ENCODE results near the gene PRPS1L1. TPM values are rescaled to one million over a fixed set of nuclear protein-coding genes. Genes with fewer than 3 reads are reported as not detected.
A peak's percentile ranks its signal among the peaks of the same experiment; 100 is the strongest.

Gene PRPS1L1
- total RNA-seq, 2 experiments from 2014 or later, result not detected

DNA sequence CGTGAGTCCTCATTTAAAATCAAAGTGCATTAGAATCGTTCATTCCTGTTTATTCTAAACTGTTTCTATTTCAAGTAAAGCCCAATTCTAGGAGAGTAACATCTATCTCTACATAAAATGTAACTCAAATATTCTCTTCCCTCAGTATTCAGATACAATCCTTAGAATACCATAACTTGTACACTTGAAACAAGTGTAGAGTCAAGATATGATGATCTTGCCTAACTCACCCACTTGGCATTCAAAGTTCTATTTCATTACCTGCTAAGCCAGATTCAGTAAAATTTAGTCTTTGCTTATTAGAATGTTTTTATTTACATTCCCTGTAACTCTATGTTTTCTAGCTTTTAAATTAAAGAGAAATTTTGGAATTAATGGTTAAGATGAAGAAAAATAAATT lies 31.6 kb downstream of the PRPS1L1 start:
- Mint-ChIP-seq H3K4me3 (no peak overlapping the region), H3K27ac (no peak overlapping the region)
- no peak for ATAC-seq (ENCODE audit: low read depth)

DNA sequence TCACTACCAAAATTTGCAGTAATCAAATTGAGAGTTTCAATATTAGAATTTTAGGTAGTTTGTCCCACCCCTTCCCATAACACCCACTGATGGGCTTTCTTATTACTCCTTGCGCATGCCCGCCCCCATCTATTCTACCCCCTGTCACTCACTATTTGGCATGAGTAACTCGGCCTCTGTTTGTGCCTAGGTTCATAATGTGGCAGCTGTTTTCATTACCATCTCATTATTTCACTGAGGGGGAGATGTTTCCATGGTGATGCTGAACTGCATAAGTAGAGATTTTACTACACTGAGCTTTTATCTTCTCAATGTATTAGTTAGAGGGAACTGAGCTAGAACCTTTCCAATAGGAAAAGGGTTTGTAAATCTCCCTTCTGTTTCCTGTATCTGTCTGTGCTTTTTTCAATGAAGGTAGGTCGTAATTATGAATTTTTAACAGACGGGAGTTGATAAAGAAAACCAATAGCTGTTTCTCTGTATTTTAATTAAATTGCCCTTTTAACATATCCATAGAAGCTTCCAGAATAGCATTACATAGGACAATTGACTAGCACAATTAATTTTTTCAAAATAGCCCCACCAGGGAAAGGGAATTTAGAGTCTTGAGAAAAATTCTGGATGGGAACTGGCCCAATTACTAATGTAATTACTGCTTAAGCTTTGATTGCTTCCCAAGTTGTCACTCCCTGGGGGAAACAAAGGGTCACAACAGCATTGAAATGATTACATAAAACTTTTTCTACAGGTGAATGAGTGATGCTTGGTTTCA lies 33.4 kb downstream of the PRPS1L1 start:
- no peak for ATAC-seq (ENCODE audit: low read depth)
- POLR2A ChIA-PET, result no interaction called here

More for the DNA sequence above, 31.6 kb downstream of the PRPS1L1 start:
- no peak for DNase-seq
- Mint-ChIP-seq H3K4me1 (no peaks in the 10 kb centered on the region), H3K27me3 (peaks cover 7% of the 10 kb centered on the region), H3K36me3 (no peaks in the 10 kb centered on the region), H3K9me3 (no peaks in the 10 kb centered on the region)
- POLR2A ChIA-PET, result no interaction called here

DNA sequence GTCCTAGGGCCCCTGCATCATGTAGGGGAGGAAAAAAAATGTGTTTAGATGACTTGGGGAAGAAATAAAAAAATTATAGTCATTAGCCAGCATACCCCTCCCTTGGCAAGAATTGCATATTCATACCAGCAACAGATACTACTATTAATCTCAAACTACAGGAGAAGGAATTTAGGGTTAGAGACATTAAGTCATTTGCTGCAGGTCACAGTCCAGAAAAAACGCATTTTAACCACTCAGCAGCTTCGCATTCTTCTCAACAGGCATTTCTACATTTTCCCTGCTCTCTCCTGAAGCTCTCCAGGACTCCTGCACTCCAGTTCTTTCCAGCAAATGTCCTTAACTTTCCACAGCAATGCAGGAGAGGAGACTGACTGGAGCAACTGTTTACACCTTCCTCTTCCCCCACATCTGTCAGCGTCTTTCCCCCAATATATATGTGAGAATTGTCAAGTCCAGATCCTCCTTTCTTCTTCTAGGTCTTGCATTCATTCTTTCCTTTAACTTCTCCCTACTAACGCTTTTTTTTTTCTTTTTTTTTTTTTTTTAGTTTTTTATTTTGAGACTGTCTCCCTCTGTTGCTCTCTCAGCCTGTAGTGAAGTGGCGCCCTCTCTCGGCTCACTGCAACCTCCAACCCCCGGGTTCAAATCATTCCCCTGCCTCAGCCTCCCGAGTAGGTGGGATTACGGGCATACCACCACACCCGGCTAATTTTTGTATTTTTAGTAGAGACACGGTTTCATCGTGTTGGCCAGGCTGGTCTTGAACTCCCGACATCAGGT lies 35.6 kb downstream of the PRPS1L1 start:
- Mint-ChIP-seq H3K27ac (no peak overlapping the region), H3K4me1 (no peaks in the 10 kb centered on the region), H3K4me3 (no peak overlapping the region), H3K9me3 (no peaks in the 10 kb centered on the region), H3K36me3 (no peaks in the 10 kb centered on the region), H3K27me3 (peaks cover 4% of the 10 kb centered on the region)
- POLR2A ChIA-PET, result no interaction called here
- ATAC-seq (ENCODE audit: low read depth) (no peak), DNase-seq (peak; percentile 33)

More for the DNA sequence above, 33.4 kb downstream of the PRPS1L1 start:
- Mint-ChIP-seq H3K27me3 (peaks cover 5% of the 10 kb centered on the region), H3K27ac (no peak overlapping the region), H3K4me3 (no peak overlapping the region), H3K36me3 (no peaks in the 10 kb centered on the region), H3K4me1 (no peaks in the 10 kb centered on the region), H3K9me3 (no peaks in the 10 kb centered on the region)
- DNase-seq, result no peak

DNA sequence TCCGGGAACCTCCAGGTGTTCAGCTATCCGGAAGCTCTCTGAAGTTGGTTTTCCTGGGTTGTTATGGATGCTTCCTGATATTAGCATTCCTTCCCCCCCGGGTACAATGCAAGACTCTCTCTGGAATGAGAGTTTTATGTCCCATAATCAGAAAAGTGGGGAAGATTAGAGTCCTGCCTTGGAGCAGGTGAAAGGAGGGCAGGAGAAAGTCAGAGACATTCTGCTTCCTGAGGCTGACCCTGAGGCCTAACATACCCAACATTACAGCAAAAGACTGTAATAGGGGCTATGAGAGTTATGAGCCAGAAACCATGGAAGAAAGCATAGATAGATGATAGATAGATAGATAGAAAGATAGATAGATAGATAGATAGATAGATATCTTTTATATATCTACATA lies 36.9 kb downstream of the PRPS1L1 start:
- no peak overlapping the region for H3K27ac Mint-ChIP-seq
- no peak overlapping the region for H3K4me3 Mint-ChIP-seq
- no peak for DNase-seq
- no peaks in the 10 kb centered on the region for H3K9me3 Mint-ChIP-seq
- no peaks in the 10 kb centered on the region for H3K4me1 Mint-ChIP-seq
- ATAC-seq (ENCODE audit: low read depth), result no peak
- POLR2A ChIA-PET, result no interaction called here
- peaks cover 7% of the 10 kb centered on the region for H3K27me3 Mint-ChIP-seq
- H3K36me3 Mint-ChIP-seq, result no peaks in the 10 kb centered on the region

DNA sequence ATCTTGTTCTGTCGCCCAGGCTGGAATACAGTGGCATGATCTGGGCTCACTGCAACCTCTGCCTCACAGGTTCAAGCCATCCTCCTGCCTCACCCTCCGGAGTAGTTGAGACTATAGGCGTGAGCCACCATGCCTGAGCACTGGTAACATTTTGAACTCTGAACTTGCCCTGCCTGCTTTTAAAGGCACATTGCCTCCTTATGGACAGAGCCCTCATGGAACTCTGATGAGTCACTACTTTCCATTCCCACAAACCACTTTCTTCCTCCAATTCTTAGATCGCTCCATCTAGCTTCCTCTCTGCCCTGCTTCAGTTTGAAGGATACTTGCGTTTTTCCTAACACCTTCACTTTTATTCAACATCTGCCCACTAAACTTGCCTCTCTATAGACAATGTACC lies 38.1 kb downstream of the PRPS1L1 start:
- DNase-seq, result no peak
- Mint-ChIP-seq H3K27ac (no peak overlapping the region), H3K27me3 (peaks cover 5% of the 10 kb centered on the region), H3K9me3 (no peaks in the 10 kb centered on the region), H3K4me1 (no peaks in the 10 kb centered on the region), H3K36me3 (no peaks in the 10 kb centered on the region), H3K4me3 (no peak overlapping the region)
- POLR2A ChIA-PET, result no interaction called here
- ATAC-seq (ENCODE audit: low read depth), result no peak

DNA sequence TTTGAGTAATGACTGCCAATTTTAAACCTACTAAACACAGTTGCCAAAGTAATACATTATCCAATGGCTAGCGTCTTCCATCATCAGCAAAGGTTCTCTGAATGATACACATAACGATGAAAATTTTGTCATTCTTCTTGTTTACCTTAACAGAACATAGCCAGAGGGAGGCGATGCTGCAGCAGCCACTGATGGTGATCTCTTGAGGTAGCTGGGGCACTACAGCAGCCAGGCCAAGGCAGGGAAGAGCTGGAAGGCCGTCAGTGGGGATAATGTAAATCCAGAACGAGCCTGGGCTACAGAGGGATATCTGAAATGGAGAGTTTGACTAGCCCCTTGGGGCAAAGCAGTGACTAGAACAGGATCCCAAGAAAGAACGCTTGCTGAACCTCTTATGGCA lies 38.8 kb downstream of the PRPS1L1 start:
- H3K9me3 Mint-ChIP-seq, result no peaks in the 10 kb centered on the region
- H3K27ac Mint-ChIP-seq, result no peak overlapping the region
- H3K4me3 Mint-ChIP-seq, result no peak overlapping the region
- no peaks in the 10 kb centered on the region for H3K36me3 Mint-ChIP-seq
- no peak for ATAC-seq (ENCODE audit: low read depth)
- peaks cover 5% of the 10 kb centered on the region for H3K27me3 Mint-ChIP-seq
- no peaks in the 10 kb centered on the region for H3K4me1 Mint-ChIP-seq
- no peak for DNase-seq
- POLR2A ChIA-PET, result no interaction called here

DNA sequence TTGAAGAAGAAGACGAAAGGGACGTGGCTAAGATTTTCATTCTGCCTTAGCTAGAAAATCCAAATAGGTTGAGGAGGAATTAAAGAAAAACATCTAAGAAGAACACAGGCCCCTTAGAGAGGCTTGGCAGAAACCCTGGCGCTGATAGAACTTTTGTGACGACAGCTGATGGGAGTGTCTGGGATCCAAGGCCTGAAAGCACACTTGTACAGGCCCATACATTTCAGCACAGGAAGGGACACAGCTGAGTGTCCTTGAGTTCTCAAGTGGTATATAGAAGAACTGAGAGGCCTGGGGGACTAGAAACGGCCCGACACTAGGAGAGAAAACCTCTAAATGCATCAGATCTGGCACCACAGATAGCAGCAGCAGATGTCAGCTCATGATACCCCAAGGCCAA lies 39.5 kb downstream of the PRPS1L1 start:
- POLR2A ChIA-PET, result no interaction called here
- no peak overlapping the region for H3K4me3 Mint-ChIP-seq
- H3K9me3 Mint-ChIP-seq, result no peaks in the 10 kb centered on the region
- H3K27me3 Mint-ChIP-seq, result peaks cover 5% of the 10 kb centered on the region
- no peaks in the 10 kb centered on the region for H3K4me1 Mint-ChIP-seq
- DNase-seq (no peak), ATAC-seq (ENCODE audit: low read depth) (no peak)
- H3K27ac Mint-ChIP-seq, result no peak overlapping the region
- H3K36me3 Mint-ChIP-seq, result no peaks in the 10 kb centered on the region

DNA sequence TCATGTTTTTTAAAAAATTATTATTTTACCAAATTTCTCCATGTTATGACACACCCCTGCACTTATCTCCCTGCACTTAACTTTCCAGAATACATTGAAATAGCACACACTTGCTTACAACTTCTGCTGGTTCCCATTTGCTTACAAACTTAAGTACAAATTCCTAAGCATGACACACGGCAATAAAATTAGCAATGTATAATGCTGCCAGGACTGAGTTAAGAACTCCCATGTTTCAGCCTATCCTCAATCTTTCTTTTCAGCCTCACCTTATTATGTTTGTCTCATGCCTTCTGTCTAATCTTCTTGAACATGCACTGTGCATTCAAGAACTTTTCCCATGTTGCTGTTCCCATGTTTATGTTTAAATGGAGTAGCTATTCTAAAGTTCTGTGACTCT lies 40.8 kb downstream of the PRPS1L1 start:
- ATAC-seq (ENCODE audit: low read depth), result no peak
- no peaks in the 10 kb centered on the region for H3K4me1 Mint-ChIP-seq

DNA sequence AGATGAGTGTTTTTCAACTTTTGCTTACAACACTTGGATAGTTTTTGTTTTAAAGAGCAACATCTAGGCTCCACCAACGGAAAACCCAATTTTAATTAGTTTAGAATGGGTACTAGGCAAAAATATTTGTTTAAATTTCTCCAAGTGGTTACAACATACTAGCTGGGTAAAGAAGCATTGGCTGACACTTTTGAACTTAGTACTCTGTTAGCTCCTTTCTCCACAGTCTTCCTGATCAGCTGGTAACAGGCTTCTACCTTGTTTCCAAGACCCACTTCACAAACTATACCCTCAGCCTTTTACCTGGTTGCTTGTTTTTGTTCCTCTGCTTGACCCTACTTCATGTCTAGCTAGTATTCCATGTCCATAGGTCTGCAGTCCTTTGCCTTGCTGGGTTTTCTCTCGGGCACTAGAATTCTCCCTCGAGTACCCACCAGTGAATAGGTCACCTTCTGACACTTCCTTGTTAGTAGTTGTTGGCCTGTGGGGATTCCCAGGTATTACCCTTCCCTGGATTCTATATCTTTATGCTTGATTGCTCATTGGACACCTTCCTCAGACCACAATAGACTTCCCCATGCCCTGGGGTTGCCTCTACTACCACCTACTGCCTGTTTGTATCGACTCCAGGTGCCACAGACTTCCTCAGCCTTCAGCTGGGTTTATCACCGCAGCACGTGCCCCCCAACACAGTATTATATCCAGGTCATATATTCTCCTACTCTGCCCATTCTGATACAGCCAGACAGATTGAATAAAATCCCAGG lies 42.0 kb downstream of the PRPS1L1 start:
- no peaks in the 10 kb centered on the region for H3K9me3 Mint-ChIP-seq
- no peak for ATAC-seq (ENCODE audit: low read depth)
- H3K4me3 Mint-ChIP-seq, result no peak overlapping the region
- POLR2A ChIA-PET, result no interaction called here
- no peaks in the 10 kb centered on the region for H3K36me3 Mint-ChIP-seq
- H3K27ac Mint-ChIP-seq, result no peak overlapping the region
- H3K27me3 Mint-ChIP-seq, result peaks cover 7% of the 10 kb centered on the region
- no peak for DNase-seq
- no peaks in the 10 kb centered on the region for H3K4me1 Mint-ChIP-seq

More for the DNA sequence above, 40.8 kb downstream of the PRPS1L1 start:
- no peak for DNase-seq
- H3K9me3 Mint-ChIP-seq, result no peaks in the 10 kb centered on the region
- H3K27ac Mint-ChIP-seq, result no peak overlapping the region
- no peaks in the 10 kb centered on the region for H3K36me3 Mint-ChIP-seq
- POLR2A ChIA-PET, result no interaction called here
- H3K27me3 Mint-ChIP-seq, result peaks cover 7% of the 10 kb centered on the region
- no peak overlapping the region for H3K4me3 Mint-ChIP-seq

DNA sequence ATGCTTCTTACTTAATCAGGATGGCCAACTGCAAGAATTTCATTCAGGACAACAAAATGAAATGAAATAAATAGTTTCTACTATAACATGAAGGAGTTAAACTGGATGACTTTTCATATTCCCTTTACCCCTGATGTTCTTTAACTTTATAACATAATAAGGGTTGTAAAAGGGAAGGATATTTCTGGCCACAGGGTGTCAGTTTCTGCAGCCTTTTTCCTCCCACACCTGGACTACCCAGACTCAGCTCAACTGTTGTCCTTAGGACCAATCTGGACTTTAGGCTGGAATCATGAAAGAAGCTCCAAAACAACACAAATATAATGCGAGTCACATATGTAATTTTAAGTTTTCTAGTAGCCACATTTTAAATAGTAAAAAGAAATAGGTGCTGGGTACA lies 43.4 kb downstream of the PRPS1L1 start:
- Mint-ChIP-seq H3K9me3 (no peaks in the 10 kb centered on the region), H3K36me3 (no peaks in the 10 kb centered on the region), H3K4me3 (no peak overlapping the region), H3K27me3 (peaks cover 7% of the 10 kb centered on the region), H3K4me1 (no peaks in the 10 kb centered on the region), H3K27ac (no peak overlapping the region)
- ATAC-seq (ENCODE audit: low read depth), result no peak
- POLR2A ChIA-PET, result no interaction called here
- DNase-seq, result no peak

DNA sequence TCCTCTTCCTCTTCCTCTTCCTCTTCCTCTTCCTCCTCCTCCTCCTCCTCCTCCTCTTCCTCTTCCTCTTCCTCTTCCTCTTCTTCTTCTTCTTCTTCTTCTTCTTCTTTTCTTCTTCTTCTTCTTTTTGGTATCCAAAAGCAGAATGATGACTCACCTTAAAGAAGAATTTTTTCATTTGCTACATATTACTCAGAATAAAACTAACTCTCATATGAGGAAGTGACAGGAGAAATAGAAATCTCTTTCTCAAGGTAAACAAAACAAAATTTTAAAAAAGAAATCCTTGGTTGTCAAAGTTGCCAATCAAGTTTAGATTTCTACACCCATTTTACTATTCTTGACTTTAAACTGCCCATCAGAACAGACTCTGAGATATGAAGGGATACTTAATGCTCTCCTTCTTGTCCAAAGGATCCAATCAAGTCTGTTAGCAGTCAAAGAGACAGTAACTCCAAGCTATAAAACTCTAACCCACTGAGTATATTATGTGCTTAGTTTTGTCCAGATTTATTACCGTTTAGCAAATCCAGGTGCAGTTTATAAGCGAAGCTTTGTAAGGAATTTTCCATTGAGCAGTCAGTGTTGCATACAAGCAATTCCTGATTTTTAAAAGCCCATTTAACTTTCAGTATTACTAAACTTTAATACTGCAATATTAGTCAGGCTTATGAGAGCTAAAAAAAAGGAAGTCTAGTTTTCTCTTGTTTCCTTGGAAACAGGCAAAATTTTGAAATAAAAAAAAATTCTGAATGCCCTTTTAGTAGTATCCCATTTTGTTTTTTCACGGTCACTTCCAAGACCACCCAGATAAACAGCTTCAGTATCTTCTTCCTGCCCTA lies 44.2 kb downstream of the PRPS1L1 start:
- DNase-seq (no peak), ATAC-seq (ENCODE audit: low read depth) (no peak)
- no peaks in the 10 kb centered on the region for H3K36me3 Mint-ChIP-seq
- POLR2A ChIA-PET, result no interaction called here
- no peak overlapping the region for H3K27ac Mint-ChIP-seq
- no peaks in the 10 kb centered on the region for H3K4me1 Mint-ChIP-seq
- H3K27me3 Mint-ChIP-seq, result peaks cover 7% of the 10 kb centered on the region
- H3K4me3 Mint-ChIP-seq, result no peak overlapping the region
- no peaks in the 10 kb centered on the region for H3K9me3 Mint-ChIP-seq

DNA sequence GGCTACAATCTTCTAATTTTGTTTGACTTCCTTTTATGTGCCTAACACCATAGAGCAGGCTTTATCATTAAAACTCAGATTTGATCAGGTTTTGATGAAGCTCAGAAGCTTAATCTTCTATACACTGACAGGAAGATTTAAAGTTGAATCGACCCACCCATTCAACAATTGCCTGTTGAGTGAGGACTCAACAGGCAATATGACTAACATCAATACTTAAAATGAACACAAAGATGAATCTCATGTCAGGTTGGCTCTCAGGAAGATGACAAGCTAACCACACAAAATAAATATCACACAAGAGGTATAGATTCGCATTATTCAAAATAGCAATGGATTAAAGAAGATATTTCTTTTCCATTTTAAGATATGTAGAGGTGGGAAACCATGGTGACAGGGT lies 50.7 kb downstream of the PRPS1L1 start:
- Mint-ChIP-seq H3K9me3 (no peaks in the 10 kb centered on the region), H3K36me3 (no peaks in the 10 kb centered on the region)
- ATAC-seq (ENCODE audit: low read depth), result no peak

More for the DNA sequence above, 50.7 kb downstream of the PRPS1L1 start:
- H3K27ac Mint-ChIP-seq, result no peak overlapping the region
- POLR2A ChIA-PET, result no interaction called here
- no peaks in the 10 kb centered on the region for H3K4me1 Mint-ChIP-seq
- no peak for DNase-seq
- peaks cover 3% of the 10 kb centered on the region for H3K27me3 Mint-ChIP-seq
- H3K4me3 Mint-ChIP-seq, result no peak overlapping the region

All from activated naive CD8-positive, alpha-beta T cell treated with anti-CD3 and anti-CD28 coated beads, Interleukin-2, amount 10 ng/mL, durations not matched to agents 7 days and 5 days (primary cell).